Esophagus squamous epithelium (tissue), 4 donors: ENCODE data around the gene NUP210L.

Experiments used
- CTCF ChIP-seq, 6 experiments: fragments of 450-650 bp in 4 of 6; fragments of 200-600 bp in 2 of 6; sonication (generic) in 2 of 6; IDR thresholded peaks; one replicate each; pipeline ENCODE4 v1.5.1; 2016 to 2019; ENCODE audit warnings: antibody characterized with exemption in 6 of 6, mild to moderate bottlenecking in 4 of 6, moderate library complexity in 4 of 6
- POLR2A ChIP-seq, 4 donors: fragments of 450-650 bp; IDR thresholded peaks; one replicate each; pipeline ENCODE4 v1.6.1; 2017; ENCODE audit warnings: antibody characterized with exemption in 4 of 4, mild to moderate bottlenecking in 4 of 4, moderate library complexity in 3 of 4

GRCh38 chr1:154170547-154171222, 15.8 kb upstream of the NUP210L start:
- TF ChIP-seq CTCF (IDR thresholded peaks at IDR 0.05) (no peak), POLR2A (IDR thresholded peaks at IDR 0.05) (no peak)
